MM.1S (cell line): ENCODE data around the gene VWA1.

Experiments
- DNase-seq: peaks from one replicate; pipeline ENCODE4 v3.0.0-alpha.2; 2015
- H2AFZ ChIP-seq: fragments of 300-600 bp; sonication (generic); 2 replicates; pipeline ENCODE4 v1.6.0; 2016; ENCODE audit warnings: antibody characterized with exemption, low read length
- H3F3A ChIP-seq: fragments of 300-600 bp; sonication (generic); 2 replicates; pipeline ENCODE4 v1.6.1; 2016; ENCODE audit warnings: mild to moderate bottlenecking, antibody characterized with exemption, low read length, moderate library complexity, mixed read lengths; ENCODE audit not compliant: insufficient read depth
- H3K27ac ChIP-seq: fragments of 300-600 bp; sonication (generic); 2 replicates; pipeline ENCODE4 v1.5.1; 2016; ENCODE audit warnings: mild to moderate bottlenecking, low read length
- H3K27me3 ChIP-seq: fragments of 300-600 bp; sonication (generic); replicated peaks from 2 replicates; pipeline ENCODE4 v1.6.0; 2016; ENCODE audit warnings: low read length; ENCODE audit not compliant: insufficient read depth
- H3K36me3 ChIP-seq: fragments of 300-600 bp; sonication (generic); replicated peaks from 2 replicates; pipeline ENCODE4 v1.6.1; 2016; ENCODE audit warnings: mild to moderate bottlenecking, low read length, mixed read lengths; ENCODE audit not compliant: insufficient read depth
- H3K4me1 ChIP-seq: fragments of 300-600 bp; sonication (generic); 2 replicates; pipeline ENCODE4 v1.6.1; 2016; ENCODE audit warnings: low read length, mixed read lengths
- H3K4me2 ChIP-seq: fragments of 300-600 bp; sonication (generic); 2 replicates; pipeline ENCODE4 v1.6.0; 2016; ENCODE audit warnings: low read depth, low read length
- H3K4me3 ChIP-seq: fragments of 300-600 bp; sonication (generic); 2 replicates; pipeline ENCODE4 v1.5.1; 2016; ENCODE audit warnings: low read length, mixed read lengths
- H3K79me2 ChIP-seq: fragments of 300-600 bp; sonication (generic); 2 replicates; pipeline ENCODE4 v1.6.1; 2016; ENCODE audit warnings: mixed run types, low read length, mixed read lengths
- H3K9ac ChIP-seq: fragments of 300-600 bp; sonication (generic); 2 replicates; pipeline ENCODE4 v1.6.1; 2016; ENCODE audit warnings: low read length, mixed read lengths
- H3K9me2 ChIP-seq: fragments of 300-600 bp; sonication (generic); replicated peaks from 2 replicates; pipeline ENCODE4 v1.6.1; 2016; ENCODE audit warnings: mild to moderate bottlenecking, low read length, mixed read lengths; ENCODE audit not compliant: insufficient read depth
- H3K9me3 ChIP-seq: fragments of 300-600 bp; sonication (generic); replicated peaks from 2 replicates; pipeline ENCODE4 v1.6.1; 2016; ENCODE audit warnings: mild to moderate bottlenecking, low read length, mixed read lengths; ENCODE audit not compliant: insufficient read depth
- H4K20me1 ChIP-seq: fragments of 300-600 bp; sonication (generic); 2 replicates; pipeline ENCODE4 v1.6.1; 2016; ENCODE audit warnings: mild to moderate bottlenecking, low read length, moderate library complexity, mixed read lengths; ENCODE audit not compliant: insufficient read depth
- EZH2 ChIP-seq: fragments of 300-600 bp; sonication (generic); optimal IDR thresholded peaks from 2 replicates; pipeline ENCODE3; 2017; ENCODE audit warnings: low read depth, mild to moderate bottlenecking, antibody characterized with exemption, low read length, mixed read lengths
- EZH2phosphoT487 ChIP-seq: fragments of 300-600 bp; sonication (generic); IDR thresholded peaks from 2 replicates; pipeline ENCODE4 v1.6.1; 2018; ENCODE audit warnings: antibody characterized with exemption, low read length
- TF ChIP-seq, protein P1 (sequence below): fragments of 300-600 bp; sonication (generic); IDR thresholded peaks from 2 replicates; pipeline ENCODE4 v1.5.1; 2016; ENCODE audit warnings: antibody characterized with exemption, low read length, mixed read lengths

VWA1 gene

GRCh38 chr1:1437904-1438376 is 2.5 kb downstream of the VWA1 start:
- no peak overlapping the region for H3K4me3 ChIP-seq
- no peaks in the 10 kb centered on the region; the same call in 1 of the 2 replicates for H3K4me1 ChIP-seq
- H2AFZ ChIP-seq, result no peak overlapping the region
- no peaks in the 10 kb centered on the region for H3K79me2 ChIP-seq
- H3K27me3 ChIP-seq, result peaks cover 52% of the 10 kb centered on the region
- no peaks in the 10 kb centered on the region for H3K9me2 ChIP-seq
- no peak overlapping the region for H3K4me2 ChIP-seq
- H3K36me3 ChIP-seq, result no peaks in the 10 kb centered on the region
- DNase-seq, result no peak
- TF ChIP-seq EZH2phosphoT487, result no peak
- TF ChIP-seq, protein P1, sequence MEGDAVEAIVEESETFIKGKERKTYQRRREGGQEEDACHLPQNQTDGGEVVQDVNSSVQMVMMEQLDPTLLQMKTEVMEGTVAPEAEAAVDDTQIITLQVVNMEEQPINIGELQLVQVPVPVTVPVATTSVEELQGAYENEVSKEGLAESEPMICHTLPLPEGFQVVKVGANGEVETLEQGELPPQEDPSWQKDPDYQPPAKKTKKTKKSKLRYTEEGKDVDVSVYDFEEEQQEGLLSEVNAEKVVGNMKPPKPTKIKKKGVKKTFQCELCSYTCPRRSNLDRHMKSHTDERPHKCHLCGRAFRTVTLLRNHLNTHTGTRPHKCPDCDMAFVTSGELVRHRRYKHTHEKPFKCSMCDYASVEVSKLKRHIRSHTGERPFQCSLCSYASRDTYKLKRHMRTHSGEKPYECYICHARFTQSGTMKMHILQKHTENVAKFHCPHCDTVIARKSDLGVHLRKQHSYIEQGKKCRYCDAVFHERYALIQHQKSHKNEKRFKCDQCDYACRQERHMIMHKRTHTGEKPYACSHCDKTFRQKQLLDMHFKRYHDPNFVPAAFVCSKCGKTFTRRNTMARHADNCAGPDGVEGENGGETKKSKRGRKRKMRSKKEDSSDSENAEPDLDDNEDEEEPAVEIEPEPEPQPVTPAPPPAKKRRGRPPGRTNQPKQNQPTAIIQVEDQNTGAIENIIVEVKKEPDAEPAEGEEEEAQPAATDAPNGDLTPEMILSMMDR, result no peak
- TF ChIP-seq EZH2, result no peak
- H4K20me1 ChIP-seq, result no peaks in the 10 kb centered on the region
- no peaks in the 10 kb centered on the region for H3F3A ChIP-seq
- no peak overlapping the region for H3K27ac ChIP-seq
- H3K9me3 ChIP-seq, result no peaks in the 10 kb centered on the region
- no peak overlapping the region for H3K9ac ChIP-seq

GRCh38 chr1:1438531-1439381 is 3.3 kb downstream of the VWA1 start:
- no peaks in the 10 kb centered on the region for H3K36me3 ChIP-seq

DNA sequence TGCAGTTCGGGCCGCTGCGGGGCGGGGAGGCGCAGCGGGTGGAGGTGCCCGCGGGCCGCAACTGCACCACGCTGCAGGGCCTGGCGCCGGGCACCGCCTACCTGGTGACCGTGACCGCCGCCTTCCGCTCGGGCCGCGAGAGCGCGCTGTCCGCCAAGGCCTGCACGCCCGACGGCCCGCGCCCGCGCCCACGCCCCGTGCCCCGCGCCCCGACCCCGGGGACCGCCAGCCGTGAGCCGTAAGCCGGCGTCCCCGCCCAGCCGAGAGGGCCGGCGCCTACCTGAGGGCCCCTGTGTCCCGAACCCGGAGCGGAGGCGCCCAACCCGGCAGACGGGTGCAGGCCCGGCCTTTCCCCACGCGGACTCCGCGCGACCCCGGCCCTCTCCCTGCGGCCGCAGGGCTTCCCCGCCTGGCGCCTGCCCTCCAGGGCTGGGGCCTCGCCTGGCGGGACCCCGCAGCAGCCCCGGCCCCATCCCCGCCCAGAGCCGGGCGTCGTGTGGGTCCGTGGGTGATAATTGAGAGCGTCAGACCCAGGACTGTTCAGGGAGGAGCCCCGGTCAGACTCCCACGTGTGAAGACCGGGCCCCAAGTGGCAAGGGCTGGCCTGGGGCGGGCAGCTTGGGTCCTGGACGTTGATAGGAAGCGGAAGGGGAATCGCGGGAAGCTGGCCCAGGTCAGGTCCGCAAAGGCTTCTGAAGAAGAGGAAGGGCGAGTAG is 4.2 kb downstream of the VWA1 start:
- H3K9ac ChIP-seq, result no peak overlapping the region
- H3K27me3 ChIP-seq, result peaks cover 42% of the 10 kb centered on the region
- no peak overlapping the region for H3K4me3 ChIP-seq
- no peak for DNase-seq
- H3K9me3 ChIP-seq, result no peaks in the 10 kb centered on the region
- H4K20me1 ChIP-seq, result no peaks in the 10 kb centered on the region
- no peaks in the 10 kb centered on the region for H3K79me2 ChIP-seq
- H3K4me2 ChIP-seq, result no peak overlapping the region
- H3K4me1 ChIP-seq, result no peaks in the 10 kb centered on the region; the same call in 1 of the 2 replicates
- no peak overlapping the region for H3K27ac ChIP-seq
- H3K9me2 ChIP-seq, result no peaks in the 10 kb centered on the region
- no peaks in the 10 kb centered on the region for H3F3A ChIP-seq
- no peak overlapping the region for H2AFZ ChIP-seq
- TF ChIP-seq EZH2phosphoT487, result no peak
- TF ChIP-seq EZH2, result no peak
- TF ChIP-seq, protein P1, result no peak
- no peaks in the 10 kb centered on the region for H3K36me3 ChIP-seq

More at GRCh38 chr1:1438531-1439381, 3.3 kb downstream of the VWA1 start:
- Histone ChIP-seq H3K27me3 (peaks cover 46% of the 10 kb centered on the region), H4K20me1 (no peaks in the 10 kb centered on the region), H3F3A (no peaks in the 10 kb centered on the region), H3K9me3 (no peaks in the 10 kb centered on the region), H3K9me2 (no peaks in the 10 kb centered on the region), H3K79me2 (no peaks in the 10 kb centered on the region), H3K4me1 (no peaks in the 10 kb centered on the region; the same call in 1 of the 2 replicates), H3K4me3 (no peak overlapping the region), H2AFZ (no peak overlapping the region), H3K4me2 (no peak overlapping the region), H3K9ac (no peak overlapping the region), H3K27ac (no peak overlapping the region)
- DNase-seq, result no peak
- TF ChIP-seq EZH2, result no peak
- TF ChIP-seq, protein P1, result no peak
- no peak for TF ChIP-seq EZH2phosphoT487
